Measurements from ENCODE around the gene QPCTL. TPM values are rescaled to one million over a fixed set of nuclear protein-coding genes. Genes with fewer than 3 reads are reported as not detected.
"Not testable (repeated sequence)": the region's sequence is repeated elsewhere in the genome, so short reads cannot be mapped to it uniquely, and the experiment has no call there.

QPCTL gene
- total RNA-seq, 2 donors from 2014 or later, result 20.8 to 29.8 TPM

- H3K9me3 Mint-ChIP-seq; H3K27ac Mint-ChIP-seq; DNase-seq; ATAC-seq (replicated peaks in 1 of 2); H3K4me3 Mint-ChIP-seq; H3K27me3 Mint-ChIP-seq (ENCODE audit: low read depth): not testable (repeated sequence)
- Mint-ChIP-seq H3K36me3 (ENCODE audit: insufficient read depth in 2 of 2) (peaks cover 5 to 18% of the 10 kb centered on the region in 2 donors), H3K4me1 (ENCODE audit: low read depth) (peaks cover 19% of the 10 kb centered on the region)
Observed at GRCh38 chr19:45685045-45685444, 7.4 kb upstream of the QPCTL start.

- ATAC-seq (replicated peaks in 1 of 2) (no peak), DNase-seq (no peak)
- H3K9me3 Mint-ChIP-seq, result no peaks in the 10 kb centered on the region
- H3K4me1 Mint-ChIP-seq (ENCODE audit: low read depth), result peaks cover 30% of the 10 kb centered on the region
- H3K27me3 Mint-ChIP-seq (ENCODE audit: low read depth), result no peaks in the 10 kb centered on the region
- peaks cover 7 to 22% of the 10 kb centered on the region in 2 donors for H3K36me3 Mint-ChIP-seq (ENCODE audit: insufficient read depth in 2 of 2)
- no peak overlapping the region for H3K27ac Mint-ChIP-seq
- H3K4me3 Mint-ChIP-seq, result no peak overlapping the region
Observed at GRCh38 chr19:45687599-45687998, 4.9 kb upstream of the QPCTL start.

- Mint-ChIP-seq H3K27ac (peak within 1 kb of the TSS; percentile 95), H3K27me3 (ENCODE audit: low read depth) (no peaks in the 10 kb centered on the region), H3K9me3 (no peaks in the 10 kb centered on the region), H3K36me3 (ENCODE audit: insufficient read depth in 2 of 2) (peaks cover 7 to 25% of the 10 kb centered on the region in 2 donors), H3K4me1 (ENCODE audit: low read depth) (peaks cover 30% of the 10 kb centered on the region), H3K4me3 (peak within 1 kb of the TSS; percentile 86 to 97)
- ATAC-seq (replicated peaks in 1 of 2), result peak; percentile 61
- DNase-seq, result peak; percentile 94 to 95
Observed at GRCh38 chr19:45691516-45692186, 815 bp upstream of the QPCTL start, which contains the start of gene SNRPD2. Gene SNRPD2 (minus strand): TSS chr19:45691953. CDS start chr19:45691888, 65 bp downstream.

DNA sequence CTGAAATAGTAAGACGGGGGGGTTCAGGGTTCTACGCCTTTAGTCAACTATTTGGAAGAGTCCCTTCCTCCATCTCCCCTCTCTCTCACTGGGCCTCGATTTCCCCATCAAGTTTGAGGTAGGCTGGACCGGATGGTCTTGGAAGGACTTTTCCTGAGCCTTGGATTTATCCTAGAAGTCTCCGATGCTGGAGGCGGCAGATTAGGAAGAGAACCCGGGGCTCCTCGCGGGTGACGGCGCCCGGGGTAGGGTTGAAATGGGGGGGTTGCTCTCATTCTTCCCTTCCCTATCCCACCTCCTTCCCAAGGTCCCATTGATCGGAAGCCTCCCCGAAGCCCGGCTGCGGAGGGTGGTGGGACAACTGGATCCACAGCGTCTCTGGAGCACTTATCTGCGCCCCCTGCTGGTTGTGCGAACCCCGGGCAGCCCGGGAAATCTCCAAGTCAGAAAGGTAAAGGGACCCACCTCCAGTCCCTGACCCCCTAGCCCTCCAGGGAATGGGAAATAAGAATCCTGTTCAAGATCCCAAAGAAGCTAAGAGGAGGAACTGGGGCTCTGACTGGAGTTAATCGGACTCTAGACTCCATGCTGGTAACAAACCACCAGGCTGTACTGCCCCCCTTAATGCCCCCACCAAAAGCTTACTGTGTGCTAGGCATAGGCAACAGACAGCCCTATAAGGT, 781 bp downstream of the QPCTL start:
- Mint-ChIP-seq H3K9me3 (no peaks in the 10 kb centered on the region), H3K36me3 (ENCODE audit: insufficient read depth in 2 of 2) (peaks cover 7 to 26% of the 10 kb centered on the region in 2 donors), H3K4me1 (ENCODE audit: low read depth) (peaks cover 40% of the 10 kb centered on the region), H3K27me3 (ENCODE audit: low read depth) (no peaks in the 10 kb centered on the region), H3K4me3 (peak overlapping the region; percentile 86 to 97), H3K27ac (peak overlapping the region; percentile 95)
- ATAC-seq (replicated peaks in 1 of 2), result no peak
- DNase-seq, result peak; percentile 81 to 86

DNA sequence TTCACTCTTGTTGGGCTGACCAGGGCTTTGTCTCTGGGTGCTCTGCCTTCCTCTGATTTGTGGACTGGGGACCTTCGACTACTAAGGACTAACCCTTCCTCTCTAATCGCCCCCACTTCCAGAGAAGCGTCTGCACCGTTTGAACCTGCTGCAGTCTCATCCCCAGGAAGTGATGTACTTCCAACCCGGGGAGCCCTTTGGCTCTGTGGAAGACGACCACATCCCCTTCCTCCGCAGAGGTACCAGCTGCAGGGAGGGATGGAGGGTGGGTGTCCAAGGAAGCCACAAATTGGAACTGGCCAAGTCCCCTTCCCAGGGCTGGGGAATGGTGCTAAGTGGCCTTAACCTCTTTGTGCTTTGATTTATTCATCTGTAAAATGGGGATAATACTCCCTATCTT, 9.2 kb downstream of the QPCTL start:
- H3K9me3 Mint-ChIP-seq, result no peaks in the 10 kb centered on the region
- no peak overlapping the region for H3K4me3 Mint-ChIP-seq
- ATAC-seq (replicated peaks in 1 of 2), result no peak
- no peaks in the 10 kb centered on the region for H3K27me3 Mint-ChIP-seq (ENCODE audit: low read depth)
- peaks cover 11% of the 10 kb centered on the region for H3K4me1 Mint-ChIP-seq (ENCODE audit: low read depth)
- DNase-seq, result no peak
- peaks cover 8 to 18% of the 10 kb centered on the region in 2 donors for H3K36me3 Mint-ChIP-seq (ENCODE audit: insufficient read depth in 2 of 2)
- no peak overlapping the region for H3K27ac Mint-ChIP-seq

DNA sequence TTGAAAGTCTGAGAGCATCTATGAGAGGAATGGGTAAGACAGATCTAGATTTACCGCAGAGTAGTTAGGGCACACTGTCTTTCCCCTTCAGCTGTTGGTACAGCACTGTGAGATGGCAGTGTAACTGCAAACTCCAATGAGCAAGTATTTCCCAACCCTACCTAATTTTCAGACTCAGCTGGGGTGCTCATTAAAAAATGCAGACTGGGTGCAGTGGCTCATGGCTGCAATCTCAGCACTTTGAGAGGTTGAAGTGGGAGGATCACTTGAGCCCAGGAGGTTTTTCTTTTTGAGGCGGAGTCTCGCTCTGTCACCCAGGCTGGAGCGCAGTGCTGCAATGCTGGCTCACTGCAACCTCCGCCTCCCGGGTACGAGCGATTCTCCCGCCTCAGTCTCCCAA, 12.6 kb downstream of the QPCTL start:
- Mint-ChIP-seq H3K36me3 (ENCODE audit: insufficient read depth in 2 of 2) (peaks cover 5 to 12% of the 10 kb centered on the region in 2 donors), H3K27ac (no peak overlapping the region), H3K4me3 (no peak overlapping the region), H3K27me3 (ENCODE audit: low read depth) (no peaks in the 10 kb centered on the region), H3K9me3 (no peaks in the 10 kb centered on the region), H3K4me1 (ENCODE audit: low read depth) (no peaks in the 10 kb centered on the region)
- DNase-seq (no peak), ATAC-seq (replicated peaks in 1 of 2) (no peak)

GRCh38 chr19:45705710-45706415, 13.4 kb downstream of the QPCTL start:
- no peaks in the 10 kb centered on the region for H3K27me3 Mint-ChIP-seq (ENCODE audit: low read depth)
- H3K27ac Mint-ChIP-seq, result no peak overlapping the region
- DNase-seq, result no peak
- ATAC-seq (replicated peaks in 1 of 2), result no peak
- H3K9me3 Mint-ChIP-seq, result no peaks in the 10 kb centered on the region
- H3K4me3 Mint-ChIP-seq, result no peak overlapping the region
- no peaks in the 10 kb centered on the region for H3K4me1 Mint-ChIP-seq (ENCODE audit: low read depth)
- H3K36me3 Mint-ChIP-seq (ENCODE audit: insufficient read depth in 2 of 2), result peaks cover 4 to 12% of the 10 kb centered on the region in 2 donors

DNA sequence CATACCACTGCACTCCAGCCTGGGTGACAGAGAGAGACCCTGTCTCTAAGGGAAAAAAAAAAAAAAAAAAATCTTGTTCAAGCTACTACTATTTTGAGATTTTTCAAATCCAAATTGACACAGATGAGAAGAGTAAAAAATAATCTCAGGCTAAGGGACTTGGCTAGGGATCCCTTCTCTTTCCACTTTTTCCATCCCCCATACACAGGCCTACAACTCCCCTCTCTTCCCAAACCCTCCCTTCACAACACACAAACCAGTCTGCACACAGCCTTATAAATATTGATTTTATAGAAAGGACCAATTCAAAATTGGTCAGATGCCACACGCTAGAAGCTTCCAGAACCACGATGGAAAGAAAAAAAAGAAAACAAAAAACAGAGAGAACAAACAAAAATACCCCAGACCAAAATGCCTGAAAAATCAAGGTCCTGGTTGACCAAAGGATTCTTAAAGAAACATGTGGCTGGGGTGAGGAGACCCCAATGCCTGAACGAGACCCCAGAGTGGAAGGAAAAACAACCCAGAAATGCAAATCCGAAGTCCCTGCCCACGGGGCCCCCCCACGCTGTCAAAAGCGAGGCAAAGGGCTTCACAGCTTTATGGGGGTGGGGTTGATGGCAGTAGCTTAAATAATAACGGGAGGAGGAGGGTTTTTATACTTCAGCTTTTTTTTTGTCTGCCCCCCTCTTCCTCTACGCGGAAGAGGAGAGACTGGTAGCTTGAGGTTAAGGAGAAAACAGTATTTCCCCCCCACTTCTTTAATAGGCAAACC, 18.1 kb downstream of the QPCTL start:
- Mint-ChIP-seq H3K4me3 (no peak overlapping the region), H3K27ac (peak overlapping the region; percentile 12), H3K27me3 (ENCODE audit: low read depth) (no peaks in the 10 kb centered on the region), H3K4me1 (ENCODE audit: low read depth) (peaks cover 8% of the 10 kb centered on the region), H3K36me3 (ENCODE audit: insufficient read depth in 2 of 2) (peaks cover 0 to 2% of the 10 kb centered on the region in 2 donors), H3K9me3 (no peaks in the 10 kb centered on the region)
- ATAC-seq (replicated peaks in 1 of 2) (no peak), DNase-seq (no peak)

- H3K27me3 Mint-ChIP-seq (ENCODE audit: low read depth), result no peaks in the 10 kb centered on the region
- H3K36me3 Mint-ChIP-seq (ENCODE audit: insufficient read depth in 2 of 2), result peaks cover 0 to 2% of the 10 kb centered on the region in 2 donors
- DNase-seq, result no peak
- peaks cover 20% of the 10 kb centered on the region for H3K4me1 Mint-ChIP-seq (ENCODE audit: low read depth)
- no peak for ATAC-seq (replicated peaks in 1 of 2)
- H3K9me3 Mint-ChIP-seq, result no peaks in the 10 kb centered on the region
- no peak overlapping the region for H3K4me3 Mint-ChIP-seq
- no peak overlapping the region for H3K27ac Mint-ChIP-seq
Observed at GRCh38 chr19:45711851-45712698, 19.6 kb downstream of the QPCTL start.

DNA sequence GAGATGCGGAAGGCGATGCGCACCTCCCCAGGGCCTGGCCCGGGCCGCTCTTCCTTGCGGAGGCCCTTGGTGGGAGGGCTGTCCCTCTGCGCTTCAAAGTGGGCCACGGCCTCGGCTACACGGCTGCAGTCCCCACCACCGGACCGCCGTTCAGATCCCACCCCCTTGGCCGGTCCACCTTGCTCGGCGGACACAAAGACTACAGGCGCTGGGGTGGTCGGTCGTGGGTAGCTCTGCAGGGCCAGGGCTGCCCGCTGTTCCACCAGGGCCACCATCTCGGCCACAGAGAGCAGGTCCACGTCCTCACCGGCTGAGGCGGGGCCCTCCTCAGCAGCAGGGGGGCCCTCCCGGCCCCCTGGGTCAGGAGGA, 20.2 kb downstream of the QPCTL start:
- no peaks in the 10 kb centered on the region for H3K27me3 Mint-ChIP-seq (ENCODE audit: low read depth)
- H3K36me3 Mint-ChIP-seq (ENCODE audit: insufficient read depth in 2 of 2), result peaks cover 0 to 2% of the 10 kb centered on the region in 2 donors

DNA sequence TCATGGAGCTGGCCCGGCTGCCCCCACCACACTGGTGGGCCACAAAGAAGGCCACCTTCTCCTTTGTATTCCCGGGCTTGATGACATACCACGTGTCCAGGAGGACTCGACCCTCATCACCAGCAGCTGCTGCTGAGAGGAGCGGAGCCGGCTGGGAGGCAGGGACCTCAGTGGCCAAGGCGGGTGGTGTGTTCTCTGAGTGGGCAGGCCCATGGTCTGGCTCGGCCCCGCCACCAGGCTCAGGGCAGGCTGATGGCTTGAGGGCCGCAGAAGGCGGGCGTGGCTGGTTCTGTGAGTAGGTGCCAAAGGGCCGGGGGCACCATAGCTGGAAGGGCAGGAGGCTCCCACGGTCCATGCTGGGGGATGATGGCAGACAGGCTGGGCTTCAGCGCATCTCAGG, 20.7 kb downstream of the QPCTL start:
- no peak for DNase-seq
- no peaks in the 10 kb centered on the region for H3K9me3 Mint-ChIP-seq

More for the DNA sequence above, 20.2 kb downstream of the QPCTL start:
- no peak for ATAC-seq (replicated peaks in 1 of 2)
- Mint-ChIP-seq H3K27ac (no peak overlapping the region), H3K4me1 (ENCODE audit: low read depth) (peaks cover 20% of the 10 kb centered on the region), H3K4me3 (no peak overlapping the region), H3K9me3 (no peaks in the 10 kb centered on the region)
- DNase-seq, result no peak

DNA sequence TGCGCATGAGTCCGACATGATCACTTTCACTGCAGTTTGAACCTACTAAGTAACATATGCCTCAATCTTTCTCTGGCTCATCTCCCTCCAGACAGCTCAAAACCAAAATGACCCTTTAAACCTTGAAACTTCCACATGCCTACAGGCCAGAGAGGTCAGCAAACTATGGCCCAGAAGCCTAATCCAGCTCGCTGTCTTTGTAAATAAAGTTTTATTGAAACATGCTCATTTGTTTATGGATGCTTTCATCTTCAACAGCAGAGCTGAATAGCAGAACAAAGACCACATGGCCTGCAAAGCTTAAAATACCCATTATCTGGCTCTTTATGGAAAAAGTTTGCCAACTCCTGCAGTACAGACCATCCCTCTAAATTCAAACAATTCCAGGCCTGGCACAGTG, 22.7 kb downstream of the QPCTL start:
- Mint-ChIP-seq H3K9me3 (no peaks in the 10 kb centered on the region), H3K36me3 (ENCODE audit: insufficient read depth in 2 of 2) (peaks cover 4 to 10% of the 10 kb centered on the region in 2 donors), H3K4me3 (peak overlapping the region; percentile 16 to 99), H3K27ac (peak overlapping the region; percentile 13), H3K4me1 (ENCODE audit: low read depth) (peaks cover 30% of the 10 kb centered on the region), H3K27me3 (ENCODE audit: low read depth) (no peaks in the 10 kb centered on the region)
- DNase-seq, result no peak
- ATAC-seq (replicated peaks in 1 of 2), result no peak

More for the DNA sequence above, 20.7 kb downstream of the QPCTL start:
- Mint-ChIP-seq H3K4me3 (no peak overlapping the region), H3K4me1 (ENCODE audit: low read depth) (peaks cover 22% of the 10 kb centered on the region), H3K36me3 (ENCODE audit: insufficient read depth in 2 of 2) (peaks cover 0 to 2% of the 10 kb centered on the region in 2 donors), H3K27ac (no peak overlapping the region), H3K27me3 (ENCODE audit: low read depth) (no peaks in the 10 kb centered on the region)
- ATAC-seq (replicated peaks in 1 of 2), result no peak

Data from activated T-cell treated with anti-CD3 and anti-CD28 coated beads, Interleukin-2, amount 50 U/mL, for 72 hours (primary cell).